ENCODE data around the gene N4BP2L2.

GRCh38 chr13:32427852-32428580 is 110.6 kb downstream of the N4BP2L2 start, which contains the start of gene N4BP2L1:
- TF ChIP-seq ZNF274 (IDR thresholded peaks at IDR 0.05; ENCODE audit: low read depth, low read length) (no peak), YY1 (IDR thresholded peaks at IDR 0.05; ENCODE audit: insufficient read depth, insufficient read length) (no peak)
